Activated CD4-positive, alpha-beta T cell treated with anti-CD3 and anti-CD28 coated beads, Interleukin-10, Interleukin-2, amounts not matched to agents 100 ng/mL and 50 ng/mL, durations not matched to agents 16 hours and 8 hours (primary cell): ENCODE results near the gene LCT.
"Not testable (repeated sequence)": the region's sequence is repeated elsewhere in the genome, so short reads cannot be mapped to it uniquely, and the experiment has no call there.

Experiments used
- DNase-seq: peaks from one replicate; pipeline ENCODE4 v3.0.0-alpha.2; 2020

The LCT gene

GRCh38 chr2:135796606-135797005 lies 40.4 kb downstream of the LCT start:
- DNase-seq: no peak

- not testable (repeated sequence) for DNase-seq
Measured at GRCh38 chr2:135795641-135796040, 41.3 kb downstream of the LCT start.

- DNase-seq: peak; percentile 56
Measured at GRCh38 chr2:135792401-135793150, 44.4 kb downstream of the LCT start.

GRCh38 chr2:135791418-135792190 lies 45.4 kb downstream of the LCT start:
- no peak for DNase-seq

- DNase-seq: no peak
Measured at GRCh38 chr2:135790423-135790822, 46.6 kb downstream of the LCT start.

GRCh38 chr2:135786823-135787222 lies 50.2 kb downstream of the LCT start:
- no peak for DNase-seq

GRCh38 chr2:135785032-135785431 lies 52.0 kb downstream of the LCT start:
- DNase-seq: no peak

- no peak for DNase-seq
Measured at GRCh38 chr2:135783439-135783838, 53.5 kb downstream of the LCT start.

GRCh38 chr2:135782231-135782630 lies 54.8 kb downstream of the LCT start:
- DNase-seq: no peak

- DNase-seq: no peak
Measured at GRCh38 chr2:135776367-135776766, 60.6 kb downstream of the LCT start.

GRCh38 chr2:135775420-135775819 lies 61.6 kb downstream of the LCT start:
- no peak for DNase-seq

GRCh38 chr2:135773917-135774316 lies 63.1 kb downstream of the LCT start:
- DNase-seq: no peak

GRCh38 chr2:135773319-135773718 lies 63.7 kb downstream of the LCT start:
- no peak for DNase-seq

GRCh38 chr2:135768863-135769262 lies 68.1 kb downstream of the LCT start:
- DNase-seq: no peak

- DNase-seq: no peak
Measured at GRCh38 chr2:135762530-135762929, 74.5 kb downstream of the LCT start.

GRCh38 chr2:135762022-135762421 lies 75.0 kb downstream of the LCT start:
- DNase-seq: no peak

- no peak for DNase-seq
Measured at GRCh38 chr2:135756692-135757091, 80.3 kb downstream of the LCT start.

- no peak for DNase-seq
Measured at GRCh38 chr2:135755573-135755972, 81.4 kb downstream of the LCT start.

GRCh38 chr2:135745545-135745944 lies 91.4 kb downstream of the LCT start:
- DNase-seq: no peak

GRCh38 chr2:135744760-135745314 lies 92.1 kb downstream of the LCT start:
- DNase-seq: peak; percentile 61

GRCh38 chr2:135743860-135744259 lies 93.1 kb downstream of the LCT start:
- DNase-seq: no peak

GRCh38 chr2:135742325-135742757 lies 94.6 kb downstream of the LCT start:
- peak; percentile 59 for DNase-seq

- peak; percentile 99 for DNase-seq
Measured at GRCh38 chr2:135741395-135742324, 95.3 kb downstream of the LCT start, which contains the start of gene UBXN4. UBXN4 (plus strand) TSS chr2:135741855; CDS start chr2:135741930, 75 bp downstream.
